OCI-LY7 (cell line): Measurements from ENCODE around the gene ZMAT5. TPM values are rescaled to one million over a fixed set of nuclear protein-coding genes. Genes with fewer than 3 reads are reported as not detected.

Experiments used
- BruUV-seq: library from RNA; stranded (reverse); fragments of 400-500 nt; replicated peaks from 2 replicates; lab custom pipeline; 2021; lab: Mats Ljungman, UMichigan
- CTCF ChIA-PET: fragments of 300-600 bp; sonication (Branson Sonifier 250); formaldehyde crosslinking; loops from one replicate; lab custom pipeline; 2022; ENCODE audit warnings: antibody characterized with exemption; ENCODE audit not compliant: unreplicated experiment; lab: Charles Lee
- POLR2A ChIA-PET: fragments of 300-600 bp; sonication (Branson Sonifier 250); formaldehyde crosslinking; loops from one replicate; lab custom pipeline; 2022; ENCODE audit warnings: antibody characterized with exemption; lab: Charles Lee
- DNase-seq: peaks from one replicate; pipeline ENCODE4 v3.0.0-alpha.2; 2015; ENCODE audit warnings: low spot score
- H2AFZ ChIP-seq: fragments of 200-600 bp; sonication (generic), shearing (Covaris generic); 2 replicates; pipeline ENCODE4 v1.6.1; 2014; ENCODE audit warnings: mild to moderate bottlenecking, antibody characterized with exemption, low read length, moderate library complexity
- H3K27ac ChIP-seq: fragments of 200-600 bp; sonication (generic); 2 replicates; pipeline ENCODE4 v1.5.1; 2014; ENCODE audit warnings: mixed run types, low read depth, mild to moderate bottlenecking, moderate library complexity, low read length, inconsistent platforms; ENCODE audit not compliant: poor library complexity, severe bottlenecking
- H3K36me3 ChIP-seq: fragments of 200-600 bp; sonication (generic); 2 replicates; pipeline ENCODE4 v1.6.1; 2014; ENCODE audit warnings: mild to moderate bottlenecking, antibody characterized with exemption, low read length, moderate library complexity, mixed read lengths; ENCODE audit not compliant: insufficient read depth
- H3K4me1 ChIP-seq: fragments of 200-600 bp; sonication (generic); 2 replicates; pipeline ENCODE4 v1.5.1; 2014; ENCODE audit warnings: mild to moderate bottlenecking, low read length; ENCODE audit not compliant: insufficient read depth, poor library complexity, severe bottlenecking
- H3K4me2 ChIP-seq: fragments of 200-600 bp; sonication (generic); 2 replicates; pipeline ENCODE4 v1.6.1; 2014; ENCODE audit warnings: mild to moderate bottlenecking, low read length
- H3K4me3 ChIP-seq: fragments of 200-600 bp; sonication (generic); 2 replicates; pipeline ENCODE4 v1.5.1; 2014; ENCODE audit warnings: mild to moderate bottlenecking, low read depth, low read length; ENCODE audit not compliant: poor library complexity, severe bottlenecking
- H3K79me2 ChIP-seq: fragments of 200-600 bp; sonication (generic); 2 replicates; pipeline ENCODE4 v1.6.1; 2016; ENCODE audit warnings: low read depth, mild to moderate bottlenecking, low read length, moderate library complexity, mixed read lengths; ENCODE audit not compliant: insufficient read depth
- H3K9me2 ChIP-seq: fragments of 200-600 bp; sonication (generic); 2 replicates; pipeline ENCODE4 v1.6.1; 2016; ENCODE audit warnings: mild to moderate bottlenecking, low read length, mixed read lengths; ENCODE audit not compliant: insufficient read depth
- H3K9me3 ChIP-seq: fragments of 200-600 bp; sonication (generic); 2 replicates; pipeline ENCODE4 v1.6.1; 2014; ENCODE audit warnings: mild to moderate bottlenecking, mixed run types, low read length, mixed read lengths
- H4K20me1 ChIP-seq: fragments of 200-600 bp; sonication (generic); 2 replicates; pipeline ENCODE4 v1.6.1; 2014; ENCODE audit warnings: mild to moderate bottlenecking, antibody characterized with exemption, low read length, moderate library complexity, mixed read lengths; ENCODE audit not compliant: insufficient read depth
- CTCF ChIP-seq: fragments of 200-600 bp; sonication (generic); conservative IDR thresholded peaks from 2 replicates; pipeline ENCODE4 v1.5.1; 2014; ENCODE audit warnings: mild to moderate bottlenecking, antibody characterized with exemption, low read length, moderate library complexity, mixed read lengths
- EZH2phosphoT487 ChIP-seq: fragments of 200-600 bp; sonication (generic); IDR thresholded peaks from 2 replicates; pipeline ENCODE4 v1.6.1; 2018; ENCODE audit warnings: low read depth, borderline replicate concordance, mild to moderate bottlenecking, mixed run types, antibody characterized with exemption, low read length, moderate library complexity, mixed read lengths
- intact Hi-C: fragments of 100-400 bp; cut with micrococcal nuclease; formaldehyde crosslinking; loops from one replicate; pipeline ENCODE4 v1.10.0; 2022; ENCODE audit not compliant: unreplicated experiment
- total RNA-seq, 2 experiments: library from RNA; depleted of rRNA in 1 of 2; stranded (reverse); fragments of >200 nt in 1 of 2; shearing (Covaris generic) in 1 of 2; gene quantifications; 2 replicates each; pipeline ENCODE4 v1.2.3, GENCODE V29; 2014 to 2022

The ZMAT5 gene
- total RNA-seq, 2 experiments from 2014 or later: 19.1 to 21.2 TPM

- H3K9me3 ChIP-seq: no peaks in the 10 kb centered on the region
- no peak overlapping the region for H2AFZ ChIP-seq
- H3K4me3 ChIP-seq: no peak overlapping the region
- no peak overlapping the region for H3K4me2 ChIP-seq
- peaks cover 83% of the 10 kb centered on the region for H3K36me3 ChIP-seq
- BruUV-seq: no TSS peak
- CTCF ChIA-PET: no interaction called here
- TF ChIP-seq CTCF (no peak), EZH2phosphoT487 (no peak)
- DNase-seq: no peak
- POLR2A ChIA-PET: interaction anchor here (0.6 kb wide), 1 partner anchor 11 kb away, joined by 5 read pairs; no protein-coding TSS in a partner anchor
- no peaks in the 10 kb centered on the region for H4K20me1 ChIP-seq
- no peaks in the 10 kb centered on the region for H3K4me1 ChIP-seq
- no peak overlapping the region for H3K27ac ChIP-seq
- no peaks in the 10 kb centered on the region for H3K9me2 ChIP-seq
- no peaks in the 10 kb centered on the region for H3K79me2 ChIP-seq
- intact Hi-C loops: no loop called here
Measured at GRCh38 chr22:29816128-29816527, 49.3 kb upstream of the ZMAT5 start.

DNA sequence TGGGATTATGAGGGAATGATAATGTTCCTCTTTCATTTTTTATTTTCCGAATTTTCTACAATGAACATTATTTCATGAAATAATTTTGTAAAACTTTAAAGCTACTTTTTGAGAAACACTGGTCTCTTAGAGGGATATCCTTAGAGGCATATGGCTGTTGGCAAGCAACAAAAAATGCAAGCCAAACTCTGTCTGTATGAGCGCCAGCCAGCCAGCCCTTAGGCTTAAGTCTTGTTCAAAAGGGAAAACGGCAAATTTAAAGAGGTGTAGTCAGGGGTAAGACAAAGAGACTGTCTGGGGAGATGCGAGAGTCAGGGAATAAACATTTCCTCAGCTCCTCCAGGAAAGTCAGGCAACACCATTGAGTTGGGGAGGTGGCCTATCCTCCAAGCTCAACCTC is 48.8 kb upstream of the ZMAT5 start:
- DNase-seq: no peak
- Histone ChIP-seq H3K79me2 (no peaks in the 10 kb centered on the region), H3K4me3 (no peak overlapping the region), H3K36me3 (peaks cover 83% of the 10 kb centered on the region), H2AFZ (no peak overlapping the region), H3K9me2 (no peaks in the 10 kb centered on the region), H3K4me2 (no peak overlapping the region), H4K20me1 (no peaks in the 10 kb centered on the region), H3K4me1 (no peaks in the 10 kb centered on the region), H3K27ac (no peak overlapping the region), H3K9me3 (no peaks in the 10 kb centered on the region)
- ChIA-PET POLR2A (interaction anchor here (0.6 to 0.9 kb wide), 2 partner anchors 11 to 30 kb away, joined by 3 to 5 read pairs; no protein-coding TSS in a partner anchor), CTCF (no interaction called here)
- intact Hi-C loops: no loop called here
- no peak for TF ChIP-seq CTCF
- TF ChIP-seq EZH2phosphoT487: no peak
- BruUV-seq: no TSS peak

DNA sequence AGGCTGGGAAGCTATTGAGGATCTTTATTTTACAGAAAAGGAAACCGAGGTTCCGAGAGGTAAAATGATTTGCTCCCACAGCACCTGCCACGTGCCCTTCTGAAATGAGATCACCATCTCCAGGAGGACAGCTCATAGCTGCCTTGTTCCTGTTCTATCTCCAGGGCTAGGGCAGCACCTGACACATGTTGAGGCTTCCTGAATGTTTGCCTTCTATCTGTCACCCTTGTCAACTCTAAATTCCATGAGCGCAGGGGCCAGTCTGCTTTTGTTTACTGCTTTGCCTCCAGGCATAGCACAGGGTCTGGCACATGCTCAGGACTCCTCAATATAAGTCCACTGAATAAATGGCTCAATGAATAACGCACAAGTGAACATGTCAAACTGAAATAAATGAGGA is 47.2 kb upstream of the ZMAT5 start:
- no peaks in the 10 kb centered on the region for H4K20me1 ChIP-seq
- intact Hi-C loops: no loop called here
- no peaks in the 10 kb centered on the region for H3K4me1 ChIP-seq
- H2AFZ ChIP-seq: no peak overlapping the region
- CTCF ChIA-PET: no interaction called here
- H3K79me2 ChIP-seq: no peaks in the 10 kb centered on the region
- H3K9me3 ChIP-seq: no peaks in the 10 kb centered on the region
- TF ChIP-seq EZH2phosphoT487 (no peak), CTCF (no peak)
- POLR2A ChIA-PET: no interaction called here
- no peak overlapping the region for H3K4me3 ChIP-seq
- H3K9me2 ChIP-seq: no peaks in the 10 kb centered on the region
- peaks cover 82% of the 10 kb centered on the region for H3K36me3 ChIP-seq
- DNase-seq: no peak
- no peak overlapping the region for H3K4me2 ChIP-seq
- BruUV-seq: no TSS peak
- no peak overlapping the region for H3K27ac ChIP-seq
